Hematopoietic multipotent progenitor cell treated with erythropoietin and hydrocortisone succinate and interleukin-3 and kit ligand, for 4 days (in vitro differentiated cells): Measurements from ENCODE around the gene LECT2.
A peak's percentile ranks its signal among the peaks of the same experiment; 100 is the strongest.

ENCODE experiments used
- DNase-seq: peaks from one replicate; pipeline ENCODE4 v3.0.0-alpha.2; 2015

The LECT2 gene

GRCh38 chr5:135954899-135955298 is at the start of gene LECT2:
Gene LECT2, minus strand, starts transcription at chr5:135954983. Its CDS starts 150 bp downstream, at chr5:135954833.
- no peak for DNase-seq

GRCh38 chr5:136004436-136004835 is 49.7 kb upstream of the LECT2 start:
- no peak for DNase-seq

- no peak for DNase-seq
Measured at GRCh38 chr5:136001466-136001981, 46.7 kb upstream of the LECT2 start.

GRCh38 chr5:136000932-136001331 is 46.1 kb upstream of the LECT2 start:
- DNase-seq: no peak

GRCh38 chr5:136000147-136000546 is 45.4 kb upstream of the LECT2 start:
- no peak for DNase-seq

GRCh38 chr5:135999406-136000139 is 44.8 kb upstream of the LECT2 start:
- peak; percentile 61 for DNase-seq

- no peak for DNase-seq
Measured at GRCh38 chr5:135998889-135999288, 44.1 kb upstream of the LECT2 start.

- no peak for DNase-seq
Measured at GRCh38 chr5:135997673-135998335, 43.0 kb upstream of the LECT2 start.

- no peak for DNase-seq
Measured at GRCh38 chr5:135996611-135997010, 41.8 kb upstream of the LECT2 start.

- DNase-seq: no peak
Measured at GRCh38 chr5:135995976-135996375, 41.2 kb upstream of the LECT2 start.

GRCh38 chr5:135993880-135994636 is 39.3 kb upstream of the LECT2 start:
- no peak for DNase-seq

GRCh38 chr5:135993335-135993879 is 38.6 kb upstream of the LECT2 start:
- DNase-seq: no peak

GRCh38 chr5:135991429-135991828 is 36.6 kb upstream of the LECT2 start:
- no peak for DNase-seq

GRCh38 chr5:135990528-135991255 is 35.9 kb upstream of the LECT2 start:
- DNase-seq: peak; percentile 21

GRCh38 chr5:135989686-135990085 is 34.9 kb upstream of the LECT2 start:
- peak; percentile 43 for DNase-seq

- DNase-seq: no peak
Measured at GRCh38 chr5:135988546-135988945, 33.8 kb upstream of the LECT2 start.

GRCh38 chr5:135986891-135987401 is 32.2 kb upstream of the LECT2 start:
- no peak for DNase-seq

- DNase-seq: peak; percentile 35
Measured at GRCh38 chr5:135986401-135986800, 31.6 kb upstream of the LECT2 start.

- peak; percentile 87 for DNase-seq
Measured at GRCh38 chr5:135985951-135986350, 31.2 kb upstream of the LECT2 start.

- no peak for DNase-seq
Measured at GRCh38 chr5:135980620-135981019, 25.8 kb upstream of the LECT2 start.

- DNase-seq: no peak
Measured at GRCh38 chr5:135979510-135979909, 24.7 kb upstream of the LECT2 start.

- no peak for DNase-seq
Measured at GRCh38 chr5:135978993-135979392, 24.2 kb upstream of the LECT2 start.
